ENCODE measurements around the gene METTL8. TPM values are rescaled to one million over a fixed set of nuclear protein-coding genes. Genes with fewer than 3 reads are reported as not detected.

The METTL8 gene
- total and polyA plus RNA-seq, 12 donors, result 1.7 to 13.6 (median 11.3) TPM

- Histone ChIP-seq H3K9me3 (no peaks in the 10 kb centered on the region), H3K27me3 (no peaks in the 10 kb centered on the region), H3K4me3 (no peak overlapping the region), H3K36me3 (peaks cover 0 to 11% (median 0%) of the 10 kb centered on the region in 9 donors), H3K27ac (no peak overlapping the region), H3K4me1 (peaks cover 0 to 34% (median 6%) of the 10 kb centered on the region in 9 donors)
- TF ChIP-seq CTCF (IDR thresholded peaks at IDR 0.05), result no peak
- ATAC-seq (no peak), DNase-seq (no peak)
- intact Hi-C loops (cut with DNase I), result no loop called here
These were observed 113.1 kb downstream of the METTL8 start for GRCh38 chr2:171320731-171321130.

- intact Hi-C loops (cut with DNase I), result no loop called here
- 84 to 90% methylated on average over 5 of the region's 5 CpGs for WGBS, 2 donors
These were observed 113.6 kb downstream of the METTL8 start for GRCh38 chr2:171320208-171320621.

GRCh38 chr2:171319164-171319810 is 114.5 kb downstream of the METTL8 start:
- H3K4me1 ChIP-seq, result peaks cover 0 to 34% (median 6%) of the 10 kb centered on the region in 9 donors
- no peaks in the 10 kb centered on the region for H3K9me3 ChIP-seq
- H3K27me3 ChIP-seq, result no peaks in the 10 kb centered on the region
- no peak for TF ChIP-seq CTCF (IDR thresholded peaks at IDR 0.05)
- ATAC-seq (peak in 1 of 8 donors; percentile 25), DNase-seq (no peak)
- H3K4me3 ChIP-seq, result no peak overlapping the region
- intact Hi-C loops (cut with DNase I), result no loop called here
- WGBS, 2 donors, result 62 to 66% methylated on average over 12 of the region's 12 CpGs
- H3K27ac ChIP-seq, result peak overlapping the region in 2 of 10 donors; percentile 32 to 51
- H3K36me3 ChIP-seq, result peaks cover 0 to 11% (median 0%) of the 10 kb centered on the region in 9 donors

More at GRCh38 chr2:171320208-171320621, 113.6 kb downstream of the METTL8 start:
- H3K4me1 ChIP-seq, result peaks cover 0 to 34% (median 6%) of the 10 kb centered on the region in 9 donors
- no peaks in the 10 kb centered on the region for H3K9me3 ChIP-seq
- peak overlapping the region in 1 of 10 donors; percentile 51 for H3K27ac ChIP-seq
- H3K36me3 ChIP-seq, result peaks cover 0 to 11% (median 0%) of the 10 kb centered on the region in 9 donors
- TF ChIP-seq CTCF (IDR thresholded peaks at IDR 0.05), result no peak
- no peak overlapping the region for H3K4me3 ChIP-seq
- no peak for DNase-seq
- ATAC-seq, result no peak
- H3K27me3 ChIP-seq, result no peaks in the 10 kb centered on the region

- DNase-seq, result peak in 1 of 2 donors; percentile 15
- peak in 3 of 8 donors; percentile 39 to 62 (median 62) for ATAC-seq
- Histone ChIP-seq H3K27me3 (no peaks in the 10 kb centered on the region), H3K36me3 (peaks cover 0 to 4% (median 0%) of the 10 kb centered on the region in 9 donors), H3K9me3 (no peaks in the 10 kb centered on the region), H3K4me1 (peaks cover 0 to 28% (median 6%) of the 10 kb centered on the region in 9 donors), H3K27ac (peak overlapping the region in 2 of 10 donors; percentile 32 to 51), H3K4me3 (no peak overlapping the region)
- intact Hi-C loops (cut with DNase I), result no loop called here
- WGBS, 2 donors, result 45 to 50% methylated on average over 6 of the region's 6 CpGs
- TF ChIP-seq CTCF (IDR thresholded peaks at IDR 0.05), result no peak
These were observed 115.3 kb downstream of the METTL8 start for GRCh38 chr2:171318463-171318934.

Measured in heart right ventricle (tissue), 16 donors.